ENCODE measurements around the gene JTB. TPM values are rescaled to one million over a fixed set of nuclear protein-coding genes. Genes with fewer than 3 reads are reported as not detected.
"Not testable (repeated sequence)": the region's sequence is repeated elsewhere in the genome, so short reads cannot be mapped to it uniquely, and the experiment has no call there.

The JTB gene
- 100 to 1,000 TPM in 1 of 2 donors, 10 to 100 TPM in 1; 89.6 to 102 TPM for total RNA-seq
- long read RNA-seq, transcript JTB-201 (5 exons, 1,287 nt), result major isoform, 41 of 52 reads
- long read RNA-seq, partial matches to known transcripts, result 6 of 52 reads
- long read RNA-seq, other reads (novel, unspliced or antisense), result 2 of 52 reads

DNA sequence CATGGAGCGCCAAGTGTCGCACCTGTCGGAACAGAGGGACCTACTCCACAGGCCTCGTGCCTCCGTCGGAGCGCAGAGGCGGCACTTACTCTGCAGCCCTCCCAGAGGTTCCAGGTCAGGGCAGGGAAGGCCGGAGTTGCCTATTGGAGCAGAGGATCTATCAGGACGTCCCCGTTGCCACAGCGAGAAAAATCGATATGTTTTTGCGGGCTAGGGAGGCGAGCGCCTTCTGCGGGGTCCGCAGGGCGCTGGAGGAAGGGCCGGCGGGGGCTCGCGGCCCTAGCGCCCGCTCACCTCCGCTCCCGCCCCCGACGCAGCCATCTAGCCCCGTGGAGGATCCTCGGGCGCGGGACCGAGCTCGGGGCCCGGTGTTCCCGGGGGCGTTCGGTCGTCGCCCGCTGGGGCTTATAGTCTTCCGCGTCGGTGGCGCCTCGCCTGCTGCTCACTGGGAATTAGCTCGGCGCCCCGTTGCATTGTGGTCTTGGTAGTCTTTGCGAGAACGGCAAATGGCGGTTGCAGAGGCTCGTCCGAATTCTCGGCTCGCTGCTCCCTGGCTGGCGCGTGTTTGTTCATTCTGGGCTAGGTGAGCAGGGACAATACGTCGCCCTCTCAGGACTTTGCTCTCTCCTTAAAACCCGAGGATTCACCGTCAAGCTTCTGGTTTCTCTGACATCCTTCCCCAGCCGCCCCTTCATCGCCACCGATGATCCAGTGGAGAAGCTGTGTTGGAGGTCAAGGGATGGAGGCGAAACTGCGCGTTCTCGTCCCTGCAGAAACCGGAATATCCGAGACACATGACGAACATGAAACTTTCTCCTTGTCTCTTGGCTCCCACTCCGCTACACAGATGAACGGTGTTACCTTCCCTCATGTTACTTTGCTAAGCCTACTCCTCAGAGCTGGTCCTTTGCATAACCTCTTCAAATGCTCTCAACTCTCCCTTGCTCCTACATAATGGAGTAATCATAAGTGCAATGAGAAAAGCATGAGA, at the start of gene JTB:
JTB (minus strand) TSS at position 425 of the 991 bp plus-strand sequence; CDS start at position 3, 422 bp downstream.
- ATAC-seq (peak; percentile 97), DNase-seq (peak; percentile 94)
- intact Hi-C loops (cut with DNase I), result loop anchor here in 1 of 2 donors (5.0 kb wide), 1 partner anchor 160 kb away; no protein-coding TSS in a partner anchor

GRCh38 chr1:154019940-154020339, 42.5 kb upstream of the JTB start:
- DNase-seq (no peak), ATAC-seq (no peak)

DNA sequence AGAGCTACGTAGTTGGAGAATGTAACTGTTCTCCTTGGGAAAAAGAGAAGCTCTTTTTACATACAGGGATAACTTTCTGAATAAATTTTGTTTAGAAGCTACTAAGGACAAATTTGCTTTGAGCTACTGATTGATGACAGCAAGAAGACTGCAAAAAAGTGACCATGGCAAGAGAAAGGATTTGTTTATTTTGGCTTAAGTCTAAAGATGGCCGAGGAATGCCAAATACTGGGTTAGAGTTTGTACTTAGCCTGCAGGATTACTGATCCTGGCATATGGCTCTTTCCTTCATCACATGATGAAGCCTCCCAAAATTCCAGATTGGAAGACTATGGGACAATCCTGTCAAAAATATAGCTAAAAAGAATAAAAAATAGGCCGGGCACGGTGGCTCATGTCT, 41.8 kb upstream of the JTB start:
- intact Hi-C loops (cut with DNase I), result no loop called here
- DNase-seq (no peak), ATAC-seq (no peak)

More at GRCh38 chr1:154019940-154020339, 42.5 kb upstream of the JTB start:
- intact Hi-C loops (cut with DNase I), result no loop called here

DNA sequence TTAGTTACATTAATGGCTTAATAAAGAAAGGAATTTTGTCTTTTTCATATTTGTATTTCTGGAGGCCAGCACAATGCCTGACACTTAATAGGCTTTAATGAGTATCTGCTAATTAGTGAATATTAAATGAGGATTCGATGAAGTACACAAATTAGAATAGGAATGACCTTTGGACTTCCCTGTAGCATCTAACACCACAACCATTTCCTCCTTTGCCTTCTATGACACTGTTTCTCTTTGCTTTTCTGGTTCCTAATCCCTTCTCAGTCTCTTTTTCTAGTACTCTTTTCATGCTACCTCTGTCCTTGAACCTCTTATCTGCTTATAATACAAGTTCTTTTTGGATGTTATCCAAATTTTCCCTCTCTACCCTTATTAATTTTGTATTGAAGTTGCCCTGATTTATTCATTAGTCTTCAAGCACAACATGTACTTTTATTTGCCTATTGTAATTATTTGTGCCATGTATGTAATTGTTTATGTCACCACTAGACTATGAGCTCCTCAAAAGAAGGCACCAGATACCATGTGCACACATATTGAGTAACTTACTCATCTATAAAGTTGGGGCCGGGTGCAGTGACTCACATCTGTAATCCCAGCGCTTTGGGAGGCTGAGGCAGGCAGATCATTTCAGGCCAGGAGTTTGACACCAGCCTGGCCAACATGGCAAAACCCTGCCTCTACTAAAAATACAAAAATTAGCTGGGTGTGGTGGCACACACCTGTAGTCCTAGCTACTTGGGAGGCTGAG, 36.9 kb upstream of the JTB start:
- ATAC-seq, result no peak
- intact Hi-C loops (cut with DNase I), result no loop called here
- no peak for DNase-seq

GRCh38 chr1:154012543-154012942, 35.1 kb upstream of the JTB start:
- intact Hi-C loops (cut with DNase I); DNase-seq; ATAC-seq: not testable (repeated sequence)

DNA sequence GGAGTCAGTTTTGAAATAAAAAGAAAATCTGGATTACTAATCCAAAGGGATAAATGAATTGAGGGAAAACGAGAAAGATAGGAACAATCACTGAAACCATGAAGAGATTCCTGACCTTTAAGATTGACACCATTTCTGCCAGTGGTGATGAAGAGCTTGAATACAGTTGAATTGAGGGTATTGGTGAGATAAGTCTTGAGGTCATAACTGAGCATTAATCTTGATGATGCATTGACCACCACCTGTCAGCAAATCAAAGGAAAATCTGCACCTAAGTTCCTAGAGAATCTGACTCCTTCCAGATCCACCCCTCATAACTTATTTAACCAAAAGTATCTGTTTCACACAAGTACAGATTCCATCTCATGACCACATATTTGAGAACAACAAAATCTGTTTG, 34.7 kb upstream of the JTB start:
- ATAC-seq, result no peak
- DNase-seq, result no peak
- intact Hi-C loops (cut with DNase I), result no loop called here

DNA sequence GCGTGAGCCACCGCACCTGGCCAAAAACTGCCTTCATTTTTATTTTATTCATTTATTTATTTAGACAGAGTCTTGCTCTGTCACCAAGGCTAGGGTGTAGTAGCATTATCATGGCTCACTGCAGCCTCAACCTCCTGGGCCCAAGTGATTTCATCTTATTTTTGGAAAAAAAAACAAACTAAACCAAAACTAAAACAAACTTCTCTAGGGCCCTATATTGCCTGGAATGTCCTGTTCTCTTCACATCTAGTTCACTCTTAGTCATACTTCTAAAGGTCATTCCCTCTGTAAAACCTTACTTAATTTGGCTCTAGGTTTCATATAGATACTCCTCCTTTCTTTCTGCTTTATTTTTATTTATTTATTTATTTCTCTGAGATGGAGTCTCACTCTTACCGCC, 28.7 kb upstream of the JTB start:
- no peak for DNase-seq
- intact Hi-C loops (cut with DNase I), result no loop called here
- no peak for ATAC-seq

DNA sequence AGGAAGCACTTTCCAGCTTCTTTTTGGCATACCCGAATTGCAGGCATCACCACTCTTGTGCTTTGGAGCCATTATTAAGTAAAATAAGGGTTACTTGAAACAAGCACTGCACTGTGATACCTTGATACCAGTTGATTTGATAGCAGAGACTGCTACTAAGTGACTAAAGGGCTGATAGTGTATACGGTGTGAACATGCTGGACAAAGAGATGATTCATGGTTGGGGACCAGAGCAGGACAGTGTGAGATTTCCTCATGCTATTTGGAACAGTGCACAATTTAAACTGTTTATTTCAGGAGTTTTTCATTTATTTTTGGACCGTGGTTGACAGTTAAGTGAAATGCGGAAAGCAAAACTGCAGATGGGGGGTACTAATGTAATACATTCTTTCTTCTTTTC, 22.9 kb upstream of the JTB start:
- intact Hi-C loops (cut with DNase I), result no loop called here
- ATAC-seq (no peak), DNase-seq (no peak)

GRCh38 chr1:153996882-153997281, 19.4 kb upstream of the JTB start:
- intact Hi-C loops (cut with DNase I), result loop anchor here in 1 of 2 donors (10.0 kb wide), 1 partner anchor 158 kb away; the partner anchor contains the start of gene NUP210L
- not testable (repeated sequence) for ATAC-seq, DNase-seq

DNA sequence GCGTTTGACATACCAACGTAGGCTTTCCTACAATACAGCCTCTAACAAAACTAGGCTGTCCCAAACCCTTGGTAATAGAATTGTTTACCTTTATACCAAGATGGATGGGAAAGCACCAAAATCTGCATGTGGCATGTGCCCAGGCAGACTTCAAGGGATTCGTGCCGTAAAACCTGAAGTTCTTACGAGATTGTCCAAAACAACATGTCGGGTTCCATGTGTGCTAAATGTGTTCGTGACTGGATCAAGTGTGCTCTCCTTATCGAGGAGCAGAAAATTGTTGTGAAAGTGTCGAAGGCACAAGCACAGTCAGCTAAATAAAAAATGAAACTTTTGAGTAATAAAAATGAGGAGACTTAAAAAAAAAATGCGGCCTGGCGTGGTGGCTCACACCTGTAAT, 18.2 kb upstream of the JTB start:
- intact Hi-C loops (cut with DNase I), result loop anchor here in 1 of 2 donors (10.0 kb wide), 1 partner anchor 159 kb away; the partner anchor contains the start of gene NUP210L
- DNase-seq (no peak), ATAC-seq (no peak)

DNA sequence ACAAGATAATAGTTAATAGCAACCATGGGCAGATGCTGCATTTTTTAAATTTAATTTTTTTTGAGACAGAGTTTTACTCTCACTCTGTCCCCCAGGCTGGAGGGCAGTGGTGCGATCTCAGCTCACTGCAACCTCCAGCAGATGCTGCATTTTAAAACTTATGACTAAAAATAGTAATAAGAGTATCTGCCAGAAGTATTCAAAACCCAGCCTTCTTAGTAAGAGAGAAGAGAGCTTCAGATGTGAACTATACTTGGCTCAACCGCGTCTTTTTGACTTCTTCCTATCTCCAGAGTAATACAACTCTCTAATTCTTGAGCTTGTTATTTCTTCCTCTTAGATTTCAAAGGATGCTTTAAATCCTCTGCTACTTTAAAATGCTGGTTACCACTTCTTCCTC, 17.7 kb upstream of the JTB start:
- ATAC-seq, result no peak
- DNase-seq, result no peak
- intact Hi-C loops (cut with DNase I), result loop anchor here in 1 of 2 donors (10.0 kb wide), 1 partner anchor 160 kb away; the partner anchor contains the start of gene NUP210L

DNA sequence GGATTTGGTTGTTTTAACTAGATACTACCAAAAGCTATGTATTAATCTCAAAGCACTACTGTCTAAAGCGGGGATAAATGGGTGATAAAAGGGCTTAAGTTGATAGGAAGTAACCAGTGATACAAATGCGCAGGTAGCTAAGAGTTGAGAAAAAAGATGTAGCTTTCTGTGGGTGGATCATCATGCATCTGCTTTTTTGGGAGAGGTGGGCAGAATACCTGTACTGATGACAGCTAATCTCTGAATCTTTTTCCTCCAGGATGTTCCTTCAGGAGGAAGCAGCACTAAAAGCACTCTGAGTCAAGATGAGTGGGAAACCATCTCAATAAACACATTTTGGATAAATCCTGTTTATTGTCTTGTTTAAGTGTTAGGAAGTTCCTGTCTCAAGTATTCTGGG, 14.3 kb upstream of the JTB start:
- DNase-seq, result no peak
- no peak for ATAC-seq
- intact Hi-C loops (cut with DNase I), result loop anchor here in 1 of 2 donors (10.0 kb wide), 1 partner anchor 163 kb away; the partner anchor contains the start of gene NUP210L

DNA sequence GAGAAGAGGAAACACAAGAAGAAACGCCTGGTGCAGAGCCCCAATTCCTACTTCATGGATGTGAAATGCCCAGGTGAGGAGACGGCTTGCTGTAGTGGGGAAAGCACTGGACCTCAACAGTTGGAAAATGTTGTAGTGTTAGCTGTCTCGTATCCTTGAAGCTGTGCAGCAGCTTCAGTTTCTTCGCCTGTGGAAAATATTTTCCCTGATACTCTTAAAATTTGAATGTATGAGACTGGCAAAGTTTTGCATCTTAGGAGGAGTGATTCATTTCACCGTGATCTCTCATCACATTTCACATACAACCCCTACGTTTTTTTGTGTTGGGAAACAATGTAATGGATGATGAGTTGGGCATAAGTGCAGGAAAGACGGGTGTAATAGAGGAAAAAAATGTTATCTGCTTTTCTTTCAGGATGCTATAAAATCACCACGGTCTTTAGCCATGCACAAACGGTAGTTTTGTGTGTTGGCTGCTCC, 13.7 kb upstream of the JTB start:
- no peak for ATAC-seq
- intact Hi-C loops (cut with DNase I), result loop anchor here in 1 of 2 donors (10.0 kb wide), 1 partner anchor 164 kb away; the partner anchor contains the start of gene NUP210L
- DNase-seq, result no peak

- peak; percentile 78 to 84 for ATAC-seq
- peak; percentile 91 for DNase-seq
- intact Hi-C loops (cut with DNase I), result loop anchor here in 1 of 2 donors (10.0 kb wide), 1 partner anchor 164 kb away; the partner anchor contains the start of gene NUP210L
Observed at GRCh38 chr1:153990468-153991150, 13.1 kb upstream of the JTB start, which contains the start of gene RPS27. RPS27 (plus strand) TSS chr1:153990762; CDS start chr1:153990797, 35 bp downstream.

GRCh38 chr1:153987621-153988020, 10.1 kb upstream of the JTB start:
- DNase-seq, result no peak
- intact Hi-C loops (cut with DNase I), result loop anchor here (2.0 to 10.0 kb wide), 4 partner anchors 190 to 313 kb away; partner anchors contain the start of genes NPR1 (in 2 of the 2) and ILF2 (in 1 of the 2)
- no peak for ATAC-seq

GRCh38 chr1:153985941-153986761, 8.7 kb upstream of the JTB start, which contains the start of gene RAB13:
RAB13 (minus strand) TSS chr1:153986339; CDS start chr1:153986236, 103 bp downstream.
- DNase-seq (peak; percentile 91), ATAC-seq (peak; percentile 86 to 91)
- intact Hi-C loops (cut with DNase I), result loop anchor here (2.0 to 10.0 kb wide), 4 partner anchors 189 to 311 kb away; partner anchors contain the start of genes NPR1 (in 2 of the 2) and ILF2 (in 1 of the 2)

Data from left cardiac atrium (tissue), 4 donors.